GM12892 (cell line): ENCODE results near the gene C4orf33.

Experiments
- POLR2A ChIP-seq: IDR thresholded peaks from 2 replicates; pipeline ENCODE4 v1.6.1; 2011; ENCODE audit warnings: low read depth, low read length, control low read depth
- POLR2AphosphoS5 ChIP-seq: IDR thresholded peaks from 2 replicates; pipeline ENCODE4 v1.6.1; 2011; ENCODE audit warnings: low read depth, low read length, control low read depth

DNA sequence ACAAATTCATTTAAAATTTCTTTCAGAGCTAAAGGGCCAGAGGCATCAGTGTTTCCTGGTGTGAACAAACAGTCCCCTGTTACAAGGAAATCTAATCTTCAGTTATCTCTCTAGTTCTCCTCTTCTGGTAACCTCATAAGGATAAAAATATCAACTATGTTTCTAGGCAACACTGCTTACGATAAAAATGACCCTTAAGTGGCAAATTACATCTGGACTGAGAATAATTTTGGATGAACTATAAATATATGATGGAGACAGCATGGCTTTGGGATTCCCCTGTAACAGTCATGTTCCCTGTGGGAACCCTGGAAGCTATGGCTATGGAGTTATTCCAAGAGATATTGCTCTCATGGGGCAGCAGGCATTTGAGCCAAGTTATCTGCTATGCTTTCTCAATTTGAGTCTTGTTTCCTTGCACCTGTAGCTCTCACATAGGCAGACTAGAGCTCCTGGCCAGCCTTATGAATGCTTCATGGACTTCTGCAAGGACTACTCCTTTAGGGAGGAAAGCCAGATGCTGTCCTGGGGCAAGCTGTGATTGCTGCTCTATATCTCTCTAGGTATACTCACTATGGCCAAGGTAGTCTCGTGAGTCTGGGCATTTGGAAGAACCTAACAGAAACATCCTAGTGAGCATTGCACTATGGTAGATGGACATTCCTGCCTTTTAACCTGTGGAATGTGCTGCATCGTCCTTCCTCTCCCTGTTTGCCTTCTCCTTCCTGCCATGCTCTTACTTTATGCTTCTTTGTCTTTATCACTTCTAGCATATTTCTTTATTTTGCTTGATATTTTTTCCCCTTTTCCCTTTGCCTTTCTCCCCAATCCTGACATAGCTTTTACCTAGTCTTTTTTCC lies 14.2 kb downstream of the C4orf33 start:
- TF ChIP-seq POLR2AphosphoS5 (no peak), POLR2A (no peak)
